GM19193 (cell line): Measurements from ENCODE around the gene WWTR1.

Experiments used
- POLR2A ChIP-seq: IDR thresholded peaks from 4 replicates; pipeline ENCODE4 v1.6.1; 2011; ENCODE audit not compliant: insufficient read depth, insufficient read length; ENCODE audit errors: extremely low read depth

The WWTR1 gene

GRCh38 chr3:149618151-149619123, 39.4 kb downstream of the WWTR1 start:
- no peak for TF ChIP-seq POLR2A

GRCh38 chr3:149615731-149616221, 42.0 kb downstream of the WWTR1 start:
- TF ChIP-seq POLR2A = no peak

- no peak for TF ChIP-seq POLR2A
Observed at GRCh38 chr3:149613988-149614387, 43.8 kb downstream of the WWTR1 start.

GRCh38 chr3:149612456-149612855, 45.4 kb downstream of the WWTR1 start:
- no peak for TF ChIP-seq POLR2A

- TF ChIP-seq POLR2A = no peak
Observed at GRCh38 chr3:149611149-149611548, 46.7 kb downstream of the WWTR1 start.

GRCh38 chr3:149610351-149611105, 47.3 kb downstream of the WWTR1 start:
- TF ChIP-seq POLR2A = no peak

GRCh38 chr3:149609595-149609994, 48.2 kb downstream of the WWTR1 start:
- TF ChIP-seq POLR2A = no peak

GRCh38 chr3:149608987-149609386, 48.8 kb downstream of the WWTR1 start:
- TF ChIP-seq POLR2A = no peak

- TF ChIP-seq POLR2A = no peak
Observed at GRCh38 chr3:149605902-149606301, 51.9 kb downstream of the WWTR1 start.

- TF ChIP-seq POLR2A = no peak
Observed at GRCh38 chr3:149604125-149604875, 53.5 kb downstream of the WWTR1 start.

GRCh38 chr3:149603126-149604074, 54.4 kb downstream of the WWTR1 start:
- no peak for TF ChIP-seq POLR2A

GRCh38 chr3:149600634-149601033, 57.2 kb downstream of the WWTR1 start:
- TF ChIP-seq POLR2A = no peak

- no peak for TF ChIP-seq POLR2A
Observed at GRCh38 chr3:149599236-149599635, 58.6 kb downstream of the WWTR1 start.
